Chondrocyte (in vitro differentiated cells): ENCODE data around the gene PCNT. TPM values are rescaled to one million over a fixed set of nuclear protein-coding genes. Genes with fewer than 3 reads are reported as not detected.

ENCODE experiments used
- DNase-seq: peaks from one replicate; pipeline ENCODE4 v3.0.0; 2021; ENCODE audit warnings: mixed read lengths, low spot score
- H3K27ac Mint-ChIP-seq: one replicate; pipeline ENCODE4 v1.8.0; 2021; ENCODE audit warnings: mild to moderate bottlenecking, moderate library complexity, mixed read lengths; ENCODE audit not compliant: unreplicated experiment
- H3K27me3 Mint-ChIP-seq: 2 replicates; pipeline ENCODE4 v1.8.0; 2021; ENCODE audit warnings: low read depth, mixed read lengths
- H3K36me3 Mint-ChIP-seq: 2 replicates; pipeline ENCODE4 v1.8.0; 2021; ENCODE audit warnings: low read depth, mixed read lengths
- H3K4me1 Mint-ChIP-seq: 2 replicates; pipeline ENCODE4 v1.8.0; 2021; ENCODE audit warnings: low read depth, mild to moderate bottlenecking, mixed read lengths
- H3K4me3 Mint-ChIP-seq: one replicate; pipeline ENCODE4 v1.8.0; 2021; ENCODE audit warnings: mild to moderate bottlenecking, moderate library complexity, mixed read lengths; ENCODE audit not compliant: unreplicated experiment
- H3K9me3 Mint-ChIP-seq: 2 replicates; pipeline ENCODE4 v1.8.0; 2021; ENCODE audit warnings: low read depth, mixed read lengths
- total RNA-seq: library from RNA; stranded (reverse); gene quantifications from 3 replicates; pipeline ENCODE4 v1.2.1, GENCODE V29; 2021
- TF ChIP-seq, protein P1 (sequence below): fragments of 200-600 bp; sonication (generic); IDR thresholded peaks from 2 replicates; pipeline ENCODE4 v1.5.0; 2021; ENCODE audit warnings: antibody characterized with exemption, mild to moderate bottlenecking, moderate library complexity

PCNT gene
- total RNA-seq, 1 donor from 2014 or later, result 29.9 TPM

DNA sequence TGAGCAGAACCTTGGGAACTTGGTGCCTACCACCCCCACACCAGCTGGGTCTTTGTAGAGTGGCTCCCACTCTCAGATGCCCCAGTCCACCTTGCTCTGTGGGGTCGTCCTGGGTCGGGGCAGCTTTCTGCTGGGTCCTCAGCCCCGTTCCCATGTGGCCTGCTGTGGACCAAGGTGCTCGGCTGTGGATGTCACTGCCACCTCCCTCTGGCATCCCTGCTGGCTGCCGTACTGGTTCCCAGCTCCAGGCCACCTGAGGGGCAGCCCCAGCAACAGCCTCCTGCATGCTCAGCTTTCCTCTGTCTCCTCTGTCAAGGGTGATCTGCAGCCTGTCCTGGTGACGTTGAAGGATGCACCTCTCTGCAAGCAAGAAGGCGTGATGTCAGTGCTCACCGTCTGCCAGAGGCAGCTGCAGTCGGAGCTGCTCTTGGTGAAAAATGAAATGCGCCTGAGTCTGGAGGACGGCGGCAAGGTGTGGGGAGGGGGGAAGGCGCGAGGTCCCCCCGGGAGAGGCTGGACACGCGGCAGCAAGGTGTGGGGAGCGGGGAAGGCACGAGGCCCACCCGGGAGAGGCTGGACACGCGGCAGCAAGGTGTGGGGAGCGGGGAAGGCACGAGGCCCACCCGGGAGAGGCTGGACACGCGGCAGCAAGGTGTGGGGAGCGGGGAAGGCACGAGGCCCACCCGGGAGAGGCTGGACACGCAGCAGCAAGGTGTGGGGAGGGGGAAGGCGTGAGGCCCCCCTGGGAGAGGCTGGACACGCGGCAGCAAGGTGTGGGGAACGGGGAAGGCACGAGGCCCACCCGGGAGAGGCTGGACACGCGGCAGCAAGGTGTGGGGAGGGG lies 88.8 kb downstream of the PCNT start:
- peak; percentile 94 for DNase-seq
- peaks cover 10% of the 10 kb centered on the region for H3K36me3 Mint-ChIP-seq
- TF ChIP-seq, protein P1, sequence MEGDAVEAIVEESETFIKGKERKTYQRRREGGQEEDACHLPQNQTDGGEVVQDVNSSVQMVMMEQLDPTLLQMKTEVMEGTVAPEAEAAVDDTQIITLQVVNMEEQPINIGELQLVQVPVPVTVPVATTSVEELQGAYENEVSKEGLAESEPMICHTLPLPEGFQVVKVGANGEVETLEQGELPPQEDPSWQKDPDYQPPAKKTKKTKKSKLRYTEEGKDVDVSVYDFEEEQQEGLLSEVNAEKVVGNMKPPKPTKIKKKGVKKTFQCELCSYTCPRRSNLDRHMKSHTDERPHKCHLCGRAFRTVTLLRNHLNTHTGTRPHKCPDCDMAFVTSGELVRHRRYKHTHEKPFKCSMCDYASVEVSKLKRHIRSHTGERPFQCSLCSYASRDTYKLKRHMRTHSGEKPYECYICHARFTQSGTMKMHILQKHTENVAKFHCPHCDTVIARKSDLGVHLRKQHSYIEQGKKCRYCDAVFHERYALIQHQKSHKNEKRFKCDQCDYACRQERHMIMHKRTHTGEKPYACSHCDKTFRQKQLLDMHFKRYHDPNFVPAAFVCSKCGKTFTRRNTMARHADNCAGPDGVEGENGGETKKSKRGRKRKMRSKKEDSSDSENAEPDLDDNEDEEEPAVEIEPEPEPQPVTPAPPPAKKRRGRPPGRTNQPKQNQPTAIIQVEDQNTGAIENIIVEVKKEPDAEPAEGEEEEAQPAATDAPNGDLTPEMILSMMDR, result no peak
- H3K27ac Mint-ChIP-seq, result no peak overlapping the region
- H3K9me3 Mint-ChIP-seq, result no peaks in the 10 kb centered on the region
- no peaks in the 10 kb centered on the region for H3K4me1 Mint-ChIP-seq
- no peaks in the 10 kb centered on the region for H3K27me3 Mint-ChIP-seq
- H3K4me3 Mint-ChIP-seq, result no peak overlapping the region

DNA sequence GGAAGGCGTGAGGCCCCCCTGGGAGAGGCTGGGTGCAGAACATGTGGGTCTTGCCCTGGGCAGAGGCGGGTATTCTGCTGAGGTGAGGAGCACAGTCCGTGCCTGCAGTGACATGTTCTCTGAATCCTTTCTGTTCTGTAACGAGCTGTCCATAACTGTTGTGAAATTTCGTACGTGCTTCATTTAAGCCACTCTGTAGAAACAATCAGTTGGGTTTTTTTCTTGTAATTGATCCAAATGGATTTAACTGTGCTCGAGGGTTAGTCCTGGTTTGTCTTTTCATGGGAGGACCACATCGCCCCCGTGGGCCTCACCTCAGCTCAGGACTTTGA lies 89.4 kb downstream of the PCNT start:
- no peaks in the 10 kb centered on the region for H3K9me3 Mint-ChIP-seq
- no peak overlapping the region for H3K27ac Mint-ChIP-seq
- H3K27me3 Mint-ChIP-seq, result no peaks in the 10 kb centered on the region
- H3K36me3 Mint-ChIP-seq, result peaks cover 13% of the 10 kb centered on the region
- TF ChIP-seq, protein P1, result no peak
- no peak for DNase-seq
- no peak overlapping the region for H3K4me3 Mint-ChIP-seq
- no peaks in the 10 kb centered on the region for H3K4me1 Mint-ChIP-seq

DNA sequence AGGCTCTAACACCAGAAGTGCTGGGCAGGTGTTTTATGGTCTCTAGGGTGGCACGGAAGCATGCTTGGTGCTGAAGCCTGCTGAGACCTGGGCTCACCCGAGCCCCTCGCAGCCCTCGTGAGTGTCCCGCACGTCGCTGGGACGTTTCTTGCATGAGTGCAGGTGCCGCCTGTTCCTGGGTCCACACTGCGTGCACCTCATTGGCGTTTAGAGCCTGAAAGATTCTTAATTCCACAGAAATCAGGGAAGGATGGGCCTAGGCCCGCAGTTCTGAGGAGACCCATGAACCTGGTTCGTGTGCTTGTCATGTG lies 91.0 kb downstream of the PCNT start:
- Mint-ChIP-seq H3K36me3 (peaks cover 23% of the 10 kb centered on the region), H3K9me3 (no peaks in the 10 kb centered on the region), H3K4me1 (no peaks in the 10 kb centered on the region), H3K27me3 (no peaks in the 10 kb centered on the region), H3K4me3 (no peak overlapping the region), H3K27ac (no peak overlapping the region)
- DNase-seq, result peak; percentile 64
- TF ChIP-seq, protein P1, result no peak

DNA sequence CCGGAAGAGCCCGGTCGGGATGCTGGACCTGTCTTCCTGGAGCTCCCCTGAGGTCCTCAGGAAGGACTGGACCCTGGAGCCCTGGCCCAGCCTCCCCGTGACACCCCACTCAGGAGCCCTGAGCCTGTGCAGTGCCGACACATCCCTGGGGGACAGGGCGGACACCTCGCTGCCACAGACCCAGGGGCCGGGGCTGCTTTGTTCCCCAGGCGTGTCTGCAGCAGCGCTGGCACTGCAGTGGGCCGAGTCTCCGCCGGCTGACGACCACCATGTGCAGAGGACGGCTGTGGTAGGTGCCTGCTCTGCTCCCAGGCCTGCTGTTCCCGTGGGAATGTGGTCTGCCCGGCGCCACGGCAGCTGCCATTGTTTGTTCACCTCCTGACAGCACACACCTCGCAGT lies 92.6 kb downstream of the PCNT start:
- Mint-ChIP-seq H3K36me3 (peaks cover 21% of the 10 kb centered on the region), H3K9me3 (no peaks in the 10 kb centered on the region), H3K27me3 (no peaks in the 10 kb centered on the region), H3K4me1 (no peaks in the 10 kb centered on the region), H3K4me3 (no peak overlapping the region), H3K27ac (no peak overlapping the region)
- TF ChIP-seq, protein P1, result no peak
- DNase-seq, result peak; percentile 74

DNA sequence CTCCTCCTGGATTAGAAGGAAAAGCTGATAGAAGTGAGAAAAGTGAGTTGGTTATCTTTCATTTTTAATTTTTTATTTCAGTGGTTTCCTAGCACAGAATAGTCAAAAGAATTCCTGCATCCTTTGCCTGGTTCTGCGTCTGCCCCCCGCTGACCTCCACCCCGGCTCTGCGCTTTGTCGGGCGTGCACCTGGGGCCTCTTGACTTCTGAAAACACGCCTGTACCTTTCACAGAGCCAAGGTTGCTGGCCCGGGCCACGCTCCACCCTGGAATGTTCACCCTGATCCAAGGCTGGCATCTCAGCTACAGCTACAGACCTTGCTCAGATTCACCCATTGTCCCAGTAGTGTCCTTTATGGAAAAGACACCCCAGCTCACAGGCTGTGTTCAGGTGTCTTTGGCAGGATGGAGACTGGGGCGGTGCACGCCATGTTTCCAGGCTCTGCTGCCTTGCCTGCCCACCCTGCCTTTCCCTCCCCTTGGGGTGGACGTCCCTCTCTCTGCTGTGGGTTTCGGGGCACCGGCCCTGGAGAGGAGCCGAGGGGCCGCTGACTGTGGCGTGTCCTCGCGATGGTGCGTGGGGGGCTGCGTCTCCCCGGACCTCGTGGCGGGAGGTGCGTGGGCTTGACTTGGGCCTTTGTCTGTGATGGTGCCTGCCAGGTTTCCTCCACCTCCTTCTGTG lies 94.5 kb downstream of the PCNT start:
- H3K9me3 Mint-ChIP-seq, result no peaks in the 10 kb centered on the region
- H3K36me3 Mint-ChIP-seq, result peaks cover 21% of the 10 kb centered on the region
- H3K4me3 Mint-ChIP-seq, result no peak overlapping the region
- peak; percentile 71 for DNase-seq
- no peaks in the 10 kb centered on the region for H3K4me1 Mint-ChIP-seq
- TF ChIP-seq, protein P1, result no peak
- H3K27ac Mint-ChIP-seq, result no peak overlapping the region
- no peaks in the 10 kb centered on the region for H3K27me3 Mint-ChIP-seq
